K562 (cell line): ENCODE data around the gene RPTOR.

Source experiments
- FOXA1 ChIP-seq: fragments of 450-650 bp; IDR thresholded peaks from 2 replicates; pipeline ENCODE4 v1.6.1; 2016; ENCODE audit warnings: mild to moderate bottlenecking, borderline replicate concordance
- JUNB ChIP-seq: fragments of 450-650 bp; formaldehyde crosslinking; conservative IDR thresholded peaks from 2 replicates; pipeline ENCODE4 v1.4.0; 2020; ENCODE audit warnings: mild to moderate bottlenecking
- POLR2AphosphoS5 ChIP-seq: IDR thresholded peaks from 2 replicates; pipeline ENCODE4 v1.6.1; 2011; ENCODE audit warnings: mild to moderate bottlenecking, low read depth, low read length, moderate library complexity; ENCODE audit not compliant: control insufficient read depth, insufficient read depth
- SP1 ChIP-seq: sonication (generic); formaldehyde crosslinking; IDR thresholded peaks from 2 replicates; pipeline ENCODE4 v1.8.1; 2022; ENCODE audit warnings: mild to moderate bottlenecking, missing genetic modification reagents
- TCF3 ChIP-seq: sonication (generic); formaldehyde crosslinking; IDR thresholded peaks from 2 replicates; pipeline ENCODE4 v1.4.0; 2020; ENCODE audit warnings: mild to moderate bottlenecking, missing genetic modification reagents
- TEAD1 ChIP-seq, 2 experiments: fragments of 450-650 bp in 1 of 2; sonication (generic) in 1 of 2; formaldehyde crosslinking; IDR thresholded peaks; 2 replicates each; pipeline versions ENCODE4 v1.4.0 to v1.8.0; 2020 to 2022; ENCODE audit warnings: mild to moderate bottlenecking in 2 of 2, missing genetic modification reagents in 1 of 2
- ZNF785 ChIP-seq: fragments of 250-450 bp; sonication (Bioruptor Pico); IDR thresholded peaks from 2 replicates; pipeline ENCODE4 v1.4.0; 2020; ENCODE audit warnings: mild to moderate bottlenecking
- ZSCAN29 ChIP-seq: fragments of 450-650 bp; IDR thresholded peaks from 2 replicates; pipeline ENCODE4 v1.6.1; 2017

DNA sequence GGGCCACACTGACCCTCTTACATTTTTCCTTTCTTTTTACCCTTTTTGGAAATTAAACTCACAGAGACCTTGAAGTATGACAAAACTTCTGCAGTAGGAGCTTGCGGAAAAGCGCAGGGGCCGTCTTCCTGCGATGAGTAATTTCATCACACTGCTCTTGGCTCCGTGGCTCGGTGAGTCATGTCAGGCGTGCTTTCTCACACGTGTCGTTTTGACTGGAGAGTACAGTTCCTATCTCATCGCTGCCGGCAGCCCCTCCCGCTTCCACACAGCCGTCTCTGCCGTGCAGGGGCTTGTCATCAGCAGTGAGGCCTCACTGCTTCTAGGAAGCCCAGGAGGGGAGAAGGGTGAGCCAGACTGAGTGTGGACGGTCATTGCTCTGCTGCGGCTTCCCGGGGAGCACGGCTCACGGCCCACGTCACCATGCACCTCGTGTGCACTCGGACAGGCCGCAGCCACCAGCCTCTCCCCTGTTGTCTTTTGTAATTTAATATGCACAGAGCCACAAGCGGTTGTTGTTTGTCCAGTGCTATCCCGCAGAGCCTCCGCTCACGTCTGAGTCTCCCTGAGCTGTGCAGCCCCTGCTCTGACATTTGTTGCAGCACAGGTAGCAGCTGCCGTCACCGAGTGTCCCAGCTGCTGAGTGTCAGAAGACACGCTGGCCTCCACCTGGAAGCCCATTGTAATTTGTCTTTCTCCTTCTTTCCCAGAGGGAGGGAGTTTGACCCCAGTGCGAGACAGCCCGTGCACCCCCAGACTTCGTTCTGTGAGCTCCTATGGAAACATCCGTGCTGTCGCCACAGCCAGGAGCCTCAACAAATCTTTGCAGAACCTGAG lies 347.6 kb downstream of the RPTOR start:
- TF ChIP-seq TEAD1 (CRISPR knock-in tag; IDR thresholded peaks at IDR 0.05) = peak in 1 of 2 experiments; percentile 4; a peak in 1 of 4 replicates
- peak; percentile 82 for TF ChIP-seq JUNB (CRISPR knock-in tag)
- no peak for TF ChIP-seq FOXA1
- TF ChIP-seq POLR2AphosphoS5 = no peak
- TF ChIP-seq TCF3 (CRISPR knock-in tag) = peak; percentile 55
- no peak for TF ChIP-seq ZNF785 (CRISPR knock-in tag)
- TF ChIP-seq SP1 (CRISPR knock-in tag) = 0 out of 2 replicates have a peak, but pooled peaks have one; percentile 21
- TF ChIP-seq ZSCAN29 = no peak
